HepG2 (cell line): Measurements from ENCODE around the gene PLVAP. TPM values are rescaled to one million over a fixed set of nuclear protein-coding genes. Genes with fewer than 3 reads are reported as not detected.

ENCODE experiments used
- AHDC1 ChIP-seq: sonication (generic); formaldehyde crosslinking; IDR thresholded peaks from 2 replicates; pipeline ENCODE4 v1.5.1; 2020; ENCODE audit warnings: mild to moderate bottlenecking, missing genetic modification reagents, borderline replicate concordance
- CTCF ChIP-seq: sonication (generic); formaldehyde crosslinking; IDR thresholded peaks from 2 replicates; pipeline ENCODE4 v1.5.0; 2020; ENCODE audit warnings: mild to moderate bottlenecking, missing genetic modification reagents, moderate library complexity
- HNF4G ChIP-seq, 2 experiments: sonication (generic) in 1 of 2; formaldehyde crosslinking in 1 of 2; IDR thresholded peaks; 2 replicates each; pipeline versions ENCODE4 v1.4.0 to v1.6.1; 2011 to 2020; ENCODE audit warnings: borderline replicate concordance in 2 of 2, low read depth in 2 of 2, mild to moderate bottlenecking in 2 of 2, low read length in 1 of 2, missing genetic modification reagents in 1 of 2, moderate library complexity in 1 of 2
- MAFK ChIP-seq, 2 experiments: IDR thresholded peaks in 1 of 2; conservative IDR thresholded peaks in 1 of 2; 2 replicates each; pipeline ENCODE4 v1.6.1; 2011; ENCODE audit warnings: improper control_type of control experiment in 2 of 2, low read length in 2 of 2
- NCOR1 ChIP-seq: fragments of 200-600 bp; sonication (generic); IDR thresholded peaks from 2 replicates; pipeline ENCODE4 v1.7.0; 2017; ENCODE audit warnings: antibody characterized with exemption, low read length, borderline replicate concordance
- RFX3 ChIP-seq: IDR thresholded peaks from 2 replicates; pipeline ENCODE4 v1.6.1; 2016; ENCODE audit warnings: missing biosample characterization, missing genetic modification reagents
- TBP ChIP-seq: sonication (generic); formaldehyde crosslinking; IDR thresholded peaks from 2 replicates; pipeline ENCODE4 v1.5.0; 2020; ENCODE audit warnings: missing genetic modification reagents
- UBTF ChIP-seq: sonication (generic); formaldehyde crosslinking; IDR thresholded peaks from 2 replicates; pipeline ENCODE4 v1.4.0; 2020; ENCODE audit warnings: mild to moderate bottlenecking, missing genetic modification reagents
- ZBTB8A ChIP-seq: sonication (generic); formaldehyde crosslinking; IDR thresholded peaks from 2 replicates; pipeline ENCODE4 v1.4.0; 2020; ENCODE audit warnings: mild to moderate bottlenecking, low read depth, missing genetic modification reagents, borderline replicate concordance
- ZNF136 ChIP-seq: sonication (generic); formaldehyde crosslinking; IDR thresholded peaks from 2 replicates; pipeline ENCODE4 v1.8.1; 2022; ENCODE audit warnings: low read depth, mild to moderate bottlenecking, moderate library complexity, missing genetic modification reagents
- ZNF383 ChIP-seq: sonication (generic); formaldehyde crosslinking; IDR thresholded peaks from 2 replicates; pipeline ENCODE4 v1.4.0; 2020; ENCODE audit warnings: missing genetic modification reagents, mild to moderate bottlenecking, borderline replicate concordance
- ZNF572 ChIP-seq: sonication (generic); formaldehyde crosslinking; IDR thresholded peaks from 2 replicates; pipeline ENCODE4 v1.5.1; 2020; ENCODE audit warnings: mild to moderate bottlenecking, missing genetic modification reagents
- ZNF615 ChIP-seq: sonication (generic); formaldehyde crosslinking; IDR thresholded peaks from 2 replicates; pipeline ENCODE4 v1.5.0; 2020; ENCODE audit warnings: mild to moderate bottlenecking, missing genetic modification reagents, borderline replicate concordance
- ZNF850 ChIP-seq: sonication (generic); formaldehyde crosslinking; conservative IDR thresholded peaks from 2 replicates; pipeline ENCODE4 v1.9.0; 2021; ENCODE audit warnings: mild to moderate bottlenecking, missing genetic modification reagents
- polyA plus RNA-seq, 8 experiments: library from polyadenylated mRNA; depleted of rRNA in 3 of 8; stranded (reverse) in 7 of 8; unstranded in 1 of 8; fragments of >200 nt; fragmentation: Illumina TruSeq in 4 of 8; extraction: Trizol in 4 of 8; gene quantifications; 2 replicates each; pipeline versions ENCODE4 v1.2.1 to v1.2.3, GENCODE V29; 2011 to 2016; ENCODE audit warnings: low read depth in 4 of 8, missing spikeins in 1 of 8, mixed read lengths in 1 of 8; ENCODE audit not compliant: insufficient read depth in 1 of 8
- total RNA-seq, 5 experiments: library from RNA; depleted of rRNA; stranded (reverse); fragments of >200 nt; fragmentation: Illumina TruSeq; extraction: Trizol; gene quantifications; 2 replicates each; pipeline ENCODE4 v1.2.3, GENCODE V29; 2016; ENCODE audit warnings: low read depth in 1 of 5
- TF ChIP-seq, protein P1 (sequence below): sonication (generic); formaldehyde crosslinking; IDR thresholded peaks from 2 replicates; pipeline ENCODE4 v1.9.0; 2022; ENCODE audit warnings: low read depth, missing genetic modification reagents

The PLVAP gene
- total and polyA plus RNA-seq, 2 of the 13 experiments (the other 11 are each of a cell fraction or from before 2014, with no cell fraction given), result 0.26 TPM; not detected in 1

DNA sequence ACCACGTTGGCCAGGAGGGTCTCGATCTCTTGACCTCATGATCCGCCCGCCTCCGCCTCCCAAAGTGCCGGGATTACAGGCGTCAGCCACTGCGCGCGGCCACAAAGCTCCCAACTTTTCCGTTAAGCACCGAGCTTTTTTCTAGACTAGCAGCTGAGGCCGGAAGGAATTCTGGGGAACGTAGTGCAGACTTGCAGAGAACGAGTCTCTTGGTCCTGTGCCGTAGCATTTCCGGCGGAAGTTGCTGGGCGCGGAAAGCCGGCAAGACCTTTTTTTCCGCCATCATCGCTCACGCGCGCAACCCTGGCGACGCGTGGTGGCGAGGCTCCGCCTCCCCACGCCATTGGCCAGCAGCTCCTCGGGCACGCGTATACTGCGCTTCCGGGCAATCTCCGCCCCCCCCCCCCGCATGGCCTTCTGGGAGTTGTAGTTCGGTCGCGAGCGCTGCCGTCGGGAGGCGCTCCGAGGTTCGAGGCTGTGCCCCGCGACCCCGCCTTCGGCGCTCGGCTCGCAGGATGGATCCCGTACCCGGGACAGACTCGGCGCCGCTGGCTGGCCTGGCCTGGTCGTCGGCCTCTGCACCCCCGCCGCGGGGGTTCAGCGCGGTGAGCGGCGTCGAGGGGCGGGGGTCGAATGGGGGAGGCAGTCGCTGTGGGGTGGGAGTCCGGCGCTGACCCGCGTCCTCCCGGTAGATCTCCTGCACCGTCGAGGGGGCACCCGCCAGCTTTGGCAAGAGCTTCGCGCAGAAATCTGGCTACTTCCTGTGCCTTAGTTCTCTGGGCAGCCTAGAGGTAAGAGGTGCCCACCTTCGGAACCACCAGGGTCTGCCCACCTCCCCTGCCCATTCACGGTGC, 42.7 kb upstream of the PLVAP start, which contains the start of gene MVB12A (continued):
- TF ChIP-seq HNF4G (IDR thresholded peaks at IDR 0.05; ENCODE audit: borderline replicate concordance, low read depth, low read length) (no peak), HNF4G (CRISPR knock-in tag; IDR thresholded peaks at IDR 0.05; ENCODE audit: borderline replicate concordance, low read depth) (no peak), ZNF615 (CRISPR knock-in tag) (no peak), NCOR1 (0 out of 2 replicates have a peak, but pooled peaks have one; percentile 2), RFX3 (peak; percentile 41; the same call in 1 of the 2 replicates), ZBTB8A (peak; percentile 68; the same call in 1 of the 2 replicates), MAFK (conservative IDR thresholded peaks at IDR 0.05 in 1 of 2, IDR thresholded peaks at IDR 0.05 in 1 of 2; ENCODE audit: low read length in 2 of 2) (peak in 1 of 2 experiments; percentile 13; a peak in 1 of 4 replicates), ZNF850 (no peak), CTCF (CRISPR knock-in tag) (peak; percentile 6; the same call in 1 of the 2 replicates), TBP (CRISPR knock-in tag) (no peak), AHDC1 (CRISPR knock-in tag) (no peak), ZNF572 (CRISPR knock-in tag) (no peak), ZNF136 (CRISPR knock-in tag) (no peak), ZNF383 (CRISPR knock-in tag) (no peak), UBTF (peak; percentile 56)
- TF ChIP-seq, protein P1, sequence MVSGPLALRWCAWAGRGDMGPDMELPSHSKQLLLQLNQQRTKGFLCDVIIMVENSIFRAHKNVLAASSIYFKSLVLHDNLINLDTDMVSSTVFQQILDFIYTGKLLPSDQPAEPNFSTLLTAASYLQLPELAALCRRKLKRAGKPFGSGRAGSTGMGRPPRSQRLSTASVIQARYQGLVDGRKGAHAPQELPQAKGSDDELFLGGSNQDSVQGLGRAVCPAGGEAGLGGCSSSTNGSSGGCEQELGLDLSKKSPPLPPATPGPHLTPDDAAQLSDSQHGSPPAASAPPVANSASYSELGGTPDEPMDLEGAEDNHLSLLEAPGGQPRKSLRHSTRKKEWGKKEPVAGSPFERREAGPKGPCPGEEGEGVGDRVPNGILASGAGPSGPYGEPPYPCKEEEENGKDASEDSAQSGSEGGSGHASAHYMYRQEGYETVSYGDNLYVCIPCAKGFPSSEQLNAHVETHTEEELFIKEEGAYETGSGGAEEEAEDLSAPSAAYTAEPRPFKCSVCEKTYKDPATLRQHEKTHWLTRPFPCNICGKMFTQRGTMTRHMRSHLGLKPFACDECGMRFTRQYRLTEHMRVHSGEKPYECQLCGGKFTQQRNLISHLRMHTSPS (CRISPR knock-in tag), result no peak
